ENCODE data around the gene CEL.
"Not testable (repeated sequence)": the region's sequence is repeated elsewhere in the genome, so short reads cannot be mapped to it uniquely, and the experiment has no call there.

DNA sequence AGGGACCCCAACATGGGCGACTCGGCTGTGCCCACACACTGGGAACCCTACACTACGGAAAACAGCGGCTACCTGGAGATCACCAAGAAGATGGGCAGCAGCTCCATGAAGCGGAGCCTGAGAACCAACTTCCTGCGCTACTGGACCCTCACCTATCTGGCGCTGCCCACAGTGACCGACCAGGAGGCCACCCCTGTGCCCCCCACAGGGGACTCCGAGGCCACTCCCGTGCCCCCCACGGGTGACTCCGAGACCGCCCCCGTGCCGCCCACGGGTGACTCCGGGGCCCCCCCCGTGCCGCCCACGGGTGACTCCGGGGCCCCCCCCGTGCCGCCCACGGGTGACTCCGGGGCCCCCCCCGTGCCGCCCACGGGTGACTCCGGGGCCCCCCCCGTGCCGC lies 9.2 kb downstream of the CEL start:
- not testable (repeated sequence) for TF ChIP-seq EZH2 (IDR thresholded peaks at IDR 0.05); POLR2AphosphoS5 (IDR thresholded peaks at IDR 0.05; ENCODE audit: borderline replicate concordance, low read depth, low read length); FOXP2 (optimal IDR thresholded peaks at IDR 0.05; ENCODE audit: control extremely low read depth, extremely low read length, insufficient read depth)

Data from SK-N-MC (cell line).